GM12892 (cell line): ENCODE results near the gene NTRK3.

Experiments
- POLR2A ChIP-seq: IDR thresholded peaks from 2 replicates; pipeline ENCODE4 v1.6.1; 2011; ENCODE audit warnings: low read depth, low read length, control low read depth
- POLR2AphosphoS5 ChIP-seq: IDR thresholded peaks from 2 replicates; pipeline ENCODE4 v1.6.1; 2011; ENCODE audit warnings: low read depth, low read length, control low read depth
- TAF1 ChIP-seq: IDR thresholded peaks from 2 replicates; pipeline ENCODE4 v1.6.1; 2011; ENCODE audit warnings: low read depth, mild to moderate bottlenecking, control low read depth, low read length, borderline replicate concordance

DNA sequence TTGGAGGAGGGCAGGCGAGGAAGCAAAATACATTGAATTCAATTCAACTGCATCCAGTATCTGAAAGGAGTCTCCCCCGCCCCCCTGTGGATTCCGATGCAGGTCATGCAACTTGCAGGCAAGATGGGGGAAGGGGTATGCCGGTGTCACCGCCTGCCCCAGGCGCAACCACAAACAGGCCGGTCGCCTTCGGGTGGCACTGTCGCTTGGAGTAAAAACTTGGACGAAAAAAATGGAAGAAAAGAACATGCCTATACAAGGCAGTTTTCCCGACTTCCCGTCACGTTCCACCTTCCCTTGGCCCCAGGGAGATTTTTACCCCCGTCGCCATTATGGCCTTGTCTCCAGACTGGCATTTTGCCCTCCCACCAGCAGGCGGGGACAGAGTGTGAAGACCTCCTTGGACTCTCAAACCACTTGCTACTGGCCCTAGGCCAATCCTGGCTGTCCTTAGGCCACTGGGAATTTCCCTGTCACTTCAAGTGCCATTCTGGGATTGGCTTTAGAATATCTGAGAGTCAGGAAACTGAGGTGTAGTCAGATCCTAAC, 1.6 kb upstream of the NTRK3 start:
- TF ChIP-seq POLR2AphosphoS5 = no peak
- no peak for TF ChIP-seq POLR2A
- no peak for TF ChIP-seq TAF1
